Thyroid gland (tissue), 4 donors: Measurements from ENCODE around the gene DGCR2. TPM values are rescaled to one million over a fixed set of nuclear protein-coding genes. Genes with fewer than 3 reads are reported as not detected.

Experiments
- DNase-seq, 2 donors: peaks; one replicate each; pipeline ENCODE4 v3.0.0-alpha.2; 2019
- H3K27ac ChIP-seq, 3 donors: fragments of 200-600 bp; sonication (generic); 1 replicate in 2 of 3; 2 replicates in 1 of 3; pipeline ENCODE4 v1.5.1; 2016 to 2019; ENCODE audit warnings: mild to moderate bottlenecking in 1 of 3, moderate library complexity in 1 of 3
- H3K27me3 ChIP-seq: fragments of 200-600 bp; sonication (generic); one replicate; pipeline ENCODE4 v1.5.1; 2019
- H3K36me3 ChIP-seq, 2 donors: fragments of 200-600 bp; sonication (generic); one replicate each; pipeline ENCODE4 v1.5.1; 2016 to 2019
- H3K4me1 ChIP-seq, 2 donors: fragments of 200-600 bp; sonication (generic); one replicate each; pipeline ENCODE4 v1.5.1; 2017 to 2019
- H3K4me3 ChIP-seq, 3 donors: fragments of 200-600 bp; sonication (generic); replicated peaks in 1 of 3; 1 replicate in 2 of 3; 2 replicates in 1 of 3; pipeline ENCODE4 v1.5.1; 2016; ENCODE audit warnings: mild to moderate bottlenecking in 1 of 3
- H3K9me3 ChIP-seq: fragments of 200-600 bp; sonication (generic); one replicate; pipeline ENCODE4 v1.5.1; 2017
- CTCF ChIP-seq, 6 experiments: fragments of 200-600 bp in 3 of 6; fragments of 450-650 bp in 3 of 6; sonication (generic) in 3 of 6; IDR thresholded peaks; one replicate each; pipeline ENCODE4 v1.5.1; 2016 to 2019; ENCODE audit warnings: antibody characterized with exemption in 6 of 6, mild to moderate bottlenecking in 2 of 6, inconsistent platforms in 1 of 6, moderate library complexity in 1 of 6
- POLR2A ChIP-seq, 2 donors: fragments of 450-650 bp; IDR thresholded peaks; one replicate each; pipeline ENCODE4 v1.6.1; 2017; ENCODE audit warnings: antibody characterized with exemption in 2 of 2, mild to moderate bottlenecking in 2 of 2, moderate library complexity in 1 of 2
- WGBS, 2 donors: methylation state at CpG; one replicate each; pipeline ENCODE4 v1.1.5; 2017; 5-methylcytosine and 5-hydroxymethylcytosine counted together
- intact Hi-C: fragments of 100-400 bp; cut with DNase I; formaldehyde crosslinking; loops from one replicate; pipeline ENCODE4 v1.15.1; 2023
- total RNA-seq, 4 donors: library from RNA; depleted of rRNA; stranded (reverse); fragments of >200 nt; gene quantifications; one replicate each; pipeline ENCODE4 v1.2.3, GENCODE V29; 2016

Gene DGCR2
- total RNA-seq, 4 donors from 2014 or later = 49.3 to 106 (median 86.9) TPM

GRCh38 chr22:19130959-19131684 is 8.9 kb upstream of the DGCR2 start, which contains the start of gene TSSK2:
Gene TSSK2 (plus strand): TSS chr22:19131308. CDS start chr22:19131400, 92 bp downstream.
- Histone ChIP-seq H3K27me3 (no peaks in the 10 kb centered on the region), H3K4me1 (no peaks in the 10 kb centered on the region), H3K9me3 (no peaks in the 10 kb centered on the region), H3K27ac (no peak within 1 kb of the TSS), H3K4me3 (no peak within 1 kb of the TSS), H3K36me3 (peaks cover 18 to 19% of the 10 kb centered on the region in 2 donors)
- intact Hi-C loops = no loop called here
- DNase-seq = no peak
- WGBS, 2 donors = 91 to 93% methylated on average over 23 to 25 of the region's 27 CpGs
- TF ChIP-seq POLR2A (IDR thresholded peaks at IDR 0.05) (no peak), CTCF (IDR thresholded peaks at IDR 0.05) (no peak)

GRCh38 chr22:19129871-19130270 is 7.7 kb upstream of the DGCR2 start:
- no peak overlapping the region for H3K27ac ChIP-seq
- TF ChIP-seq POLR2A (IDR thresholded peaks at IDR 0.05) (no peak), CTCF (IDR thresholded peaks at IDR 0.05) (no peak)
- H3K4me1 ChIP-seq = no peaks in the 10 kb centered on the region
- H3K4me3 ChIP-seq = no peak overlapping the region
- WGBS, 2 donors = 86 to 90% methylated on average over 8 of the region's 8 CpGs
- no peak for DNase-seq
- peaks cover 13 to 15% of the 10 kb centered on the region in 2 donors for H3K36me3 ChIP-seq
- no peaks in the 10 kb centered on the region for H3K9me3 ChIP-seq
- H3K27me3 ChIP-seq = no peaks in the 10 kb centered on the region
- intact Hi-C loops = no loop called here

GRCh38 chr22:19128946-19129727 is 6.9 kb upstream of the DGCR2 start:
- WGBS, 2 donors = 87 to 88% methylated on average over 6 to 7 of the region's 7 CpGs
- Histone ChIP-seq H3K9me3 (no peaks in the 10 kb centered on the region), H3K27ac (no peak overlapping the region), H3K27me3 (no peaks in the 10 kb centered on the region), H3K4me3 (no peak overlapping the region), H3K4me1 (no peaks in the 10 kb centered on the region), H3K36me3 (peaks cover 6 to 7% of the 10 kb centered on the region in 2 donors)
- intact Hi-C loops = no loop called here
- TF ChIP-seq POLR2A (IDR thresholded peaks at IDR 0.05) (no peak), CTCF (IDR thresholded peaks at IDR 0.05) (no peak)
- no peak for DNase-seq

GRCh38 chr22:19128009-19128401 is 5.8 kb upstream of the DGCR2 start:
- H3K4me1 ChIP-seq = peaks cover 0 to 2% of the 10 kb centered on the region in 2 donors
- WGBS, 2 donors = 81 to 97% methylated on average over 7 of the region's 7 CpGs
- no peaks in the 10 kb centered on the region for H3K27me3 ChIP-seq
- no peaks in the 10 kb centered on the region for H3K36me3 ChIP-seq
- H3K27ac ChIP-seq = no peak overlapping the region
- TF ChIP-seq POLR2A (IDR thresholded peaks at IDR 0.05) (no peak), CTCF (IDR thresholded peaks at IDR 0.05) (no peak)
- H3K4me3 ChIP-seq = no peak overlapping the region
- no peaks in the 10 kb centered on the region for H3K9me3 ChIP-seq
- no peak for DNase-seq
- intact Hi-C loops = no loop called here
